NCI-H1105 (cell line): ENCODE measurements around the gene SSH2.

Experiments
- DNase-seq: peaks from one replicate; lab custom pipeline; 2025; lab: John Stamatoyannopoulos, UW

SSH2 gene

GRCh38 chr17:29612094-29612403 lies 318.0 kb downstream of the SSH2 start:
- no peak for DNase-seq

- DNase-seq, result no peak
These were observed 318.5 kb downstream of the SSH2 start for GRCh38 chr17:29611351-29612093.

- DNase-seq, result no peak
These were observed 319.6 kb downstream of the SSH2 start for GRCh38 chr17:29610395-29610794.

GRCh38 chr17:29608986-29609385 lies 321.0 kb downstream of the SSH2 start:
- DNase-seq, result no peak

GRCh38 chr17:29607557-29608195 lies 322.4 kb downstream of the SSH2 start:
- DNase-seq, result no peak

GRCh38 chr17:29603109-29603674 lies 326.8 kb downstream of the SSH2 start:
- DNase-seq, result no peak

- no peak for DNase-seq
These were observed 332.5 kb downstream of the SSH2 start for GRCh38 chr17:29597361-29598172.

GRCh38 chr17:29596811-29597210 lies 333.2 kb downstream of the SSH2 start:
- DNase-seq, result no peak

GRCh38 chr17:29595943-29596774 lies 333.9 kb downstream of the SSH2 start:
- no peak for DNase-seq

GRCh38 chr17:29595107-29595942 lies 334.7 kb downstream of the SSH2 start:
- DNase-seq, result no peak

GRCh38 chr17:29594519-29595090 lies 335.4 kb downstream of the SSH2 start:
- no peak for DNase-seq

GRCh38 chr17:29593591-29594518 lies 336.2 kb downstream of the SSH2 start:
- no peak for DNase-seq

- DNase-seq, result peak; percentile 77
These were observed 337.0 kb downstream of the SSH2 start, which contains the start of gene ANKRD13B for GRCh38 chr17:29592850-29593551. Gene ANKRD13B (plus strand): TSS chr17:29593132. CDS start chr17:29593622, 490 bp downstream.

- DNase-seq, result peak; percentile 82
These were observed 338.1 kb downstream of the SSH2 start for GRCh38 chr17:29591737-29592608.

- DNase-seq, result peak; percentile 53
These were observed 338.8 kb downstream of the SSH2 start for GRCh38 chr17:29591146-29591736.

GRCh38 chr17:29590411-29591145 lies 339.4 kb downstream of the SSH2 start:
- peak; percentile 46 for DNase-seq
